MCF 10A (cell line): ENCODE measurements around the gene ZNF750. TPM values are rescaled to one million over a fixed set of nuclear protein-coding genes. Genes with fewer than 3 reads are reported as not detected.

Experiments
- BruUV-seq: library from RNA; stranded (reverse); fragments of 400-500 nt; replicated peaks from 2 replicates; lab custom pipeline; 2021; lab: Mats Ljungman, UMichigan
- CTCF ChIA-PET: fragments of 300-600 bp; sonication (Branson Sonifier 250); formaldehyde crosslinking; extraction: SDS; loops from one replicate; lab custom pipeline; 2021; ENCODE audit warnings: antibody characterized with exemption, inconsistent platforms; lab: Yijun Ruan, JAX
- POLR2A ChIA-PET: fragments of 300-600, 350-650 bp; sonication (Branson Sonifier 250); formaldehyde crosslinking; extraction: SDS; loops from one replicate; lab custom pipeline; 2020; ENCODE audit warnings: antibody characterized with exemption, inconsistent platforms; lab: Yijun Ruan, JAX
- DNase-seq: peaks from one replicate; pipeline ENCODE4 v3.0.0-alpha.2; 2018; ENCODE audit not compliant: unreplicated experiment
- H3K27ac Mint-ChIP-seq: one replicate; pipeline ENCODE4 v1.8.0; 2022; ENCODE audit warnings: mild to moderate bottlenecking, low read depth, mixed read lengths; ENCODE audit not compliant: unreplicated experiment
- H3K27me3 Mint-ChIP-seq: one replicate; pipeline ENCODE4 v1.8.0; 2022; ENCODE audit warnings: mixed read lengths; ENCODE audit not compliant: insufficient read depth, unreplicated experiment
- H3K36me3 Mint-ChIP-seq: one replicate; pipeline ENCODE4 v1.8.0; 2022; ENCODE audit warnings: mild to moderate bottlenecking, moderate library complexity, mixed read lengths; ENCODE audit not compliant: insufficient read depth, unreplicated experiment
- H3K4me1 Mint-ChIP-seq: one replicate; pipeline ENCODE4 v1.8.0; 2022; ENCODE audit warnings: mixed read lengths; ENCODE audit not compliant: insufficient read depth, unreplicated experiment
- H3K4me3 Mint-ChIP-seq: one replicate; pipeline ENCODE4 v1.8.0; 2022; ENCODE audit warnings: mild to moderate bottlenecking, moderate library complexity, mixed read lengths; ENCODE audit not compliant: unreplicated experiment
- H3K9me3 Mint-ChIP-seq: one replicate; pipeline ENCODE4 v1.8.0; 2022; ENCODE audit warnings: mixed read lengths; ENCODE audit not compliant: unreplicated experiment
- intact Hi-C: fragments of 100-400 bp; cut with micrococcal nuclease; formaldehyde crosslinking; loops from 2 replicates; pipeline ENCODE4 v1.14.1; 2022
- total RNA-seq: library from RNA; stranded (reverse); gene quantifications from 2 replicates; pipeline ENCODE4 v1.2.3, GENCODE V29; 2022
- TF ChIP-seq, protein P1 (sequence below): fragments of 200-600 bp; IDR thresholded peaks from one replicate; pipeline ENCODE4 v1.8.0; 2022; ENCODE audit warnings: antibody characterized with exemption, mild to moderate bottlenecking; ENCODE audit not compliant: unreplicated experiment

Gene ZNF750
- total RNA-seq, 1 experiment from 2014 or later = 0.14 TPM

DNA sequence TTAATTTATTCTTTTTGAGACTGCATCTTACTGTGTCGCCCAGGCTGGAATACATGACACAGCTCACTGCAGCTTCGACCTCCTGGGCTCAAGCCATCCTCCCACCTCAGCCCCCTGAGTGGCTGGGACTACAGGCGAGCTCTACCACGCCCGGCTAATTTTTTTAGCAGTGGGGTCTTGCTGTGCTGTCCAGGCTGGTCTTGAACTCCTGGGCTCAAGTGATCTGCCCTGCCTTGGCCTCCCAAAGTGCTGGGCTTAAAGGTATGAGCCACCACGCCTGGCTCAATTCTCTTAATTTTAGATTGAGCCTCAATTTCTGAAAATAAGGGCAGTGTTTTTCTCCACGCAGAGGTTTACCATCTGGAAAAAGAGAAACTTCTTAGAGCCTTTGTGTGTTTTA is 41.1 kb downstream of the ZNF750 start:
- intact Hi-C loops = no loop called here
- Mint-ChIP-seq H3K4me3 (no peak overlapping the region), H3K27ac (no peak overlapping the region), H3K36me3 (peaks cover 22% of the 10 kb centered on the region), H3K4me1 (no peaks in the 10 kb centered on the region), H3K9me3 (peaks cover 7% of the 10 kb centered on the region), H3K27me3 (no peaks in the 10 kb centered on the region)
- TF ChIP-seq, protein P1, sequence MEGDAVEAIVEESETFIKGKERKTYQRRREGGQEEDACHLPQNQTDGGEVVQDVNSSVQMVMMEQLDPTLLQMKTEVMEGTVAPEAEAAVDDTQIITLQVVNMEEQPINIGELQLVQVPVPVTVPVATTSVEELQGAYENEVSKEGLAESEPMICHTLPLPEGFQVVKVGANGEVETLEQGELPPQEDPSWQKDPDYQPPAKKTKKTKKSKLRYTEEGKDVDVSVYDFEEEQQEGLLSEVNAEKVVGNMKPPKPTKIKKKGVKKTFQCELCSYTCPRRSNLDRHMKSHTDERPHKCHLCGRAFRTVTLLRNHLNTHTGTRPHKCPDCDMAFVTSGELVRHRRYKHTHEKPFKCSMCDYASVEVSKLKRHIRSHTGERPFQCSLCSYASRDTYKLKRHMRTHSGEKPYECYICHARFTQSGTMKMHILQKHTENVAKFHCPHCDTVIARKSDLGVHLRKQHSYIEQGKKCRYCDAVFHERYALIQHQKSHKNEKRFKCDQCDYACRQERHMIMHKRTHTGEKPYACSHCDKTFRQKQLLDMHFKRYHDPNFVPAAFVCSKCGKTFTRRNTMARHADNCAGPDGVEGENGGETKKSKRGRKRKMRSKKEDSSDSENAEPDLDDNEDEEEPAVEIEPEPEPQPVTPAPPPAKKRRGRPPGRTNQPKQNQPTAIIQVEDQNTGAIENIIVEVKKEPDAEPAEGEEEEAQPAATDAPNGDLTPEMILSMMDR = no peak
- no peak for DNase-seq
- BruUV-seq = no TSS peak
- ChIA-PET CTCF (no interaction called here), POLR2A (interaction anchor here (1.6 kb wide), 1 partner anchor 77 kb away, joined by 4 read pairs; no protein-coding TSS in a partner anchor)

DNA sequence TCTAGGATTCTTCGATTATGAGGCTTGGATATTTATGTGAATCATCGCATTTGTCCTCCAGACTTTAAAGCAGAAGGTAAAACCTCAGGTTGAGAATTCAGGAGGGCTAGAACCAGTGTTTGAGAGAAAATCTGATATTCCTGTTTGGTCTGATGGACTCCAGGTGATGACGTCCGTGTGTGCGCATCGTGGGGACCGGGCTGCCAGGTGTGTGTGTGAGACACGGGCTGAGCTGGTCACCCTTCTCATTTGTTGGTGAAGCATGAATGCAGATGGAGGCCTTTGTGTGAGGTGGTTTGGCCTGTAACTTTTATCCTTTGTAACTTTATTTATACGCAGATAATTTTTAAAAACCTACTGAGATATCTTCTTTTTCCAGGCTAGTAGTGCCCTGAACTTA is 42.8 kb downstream of the ZNF750 start:
- no peaks in the 10 kb centered on the region for H3K4me1 Mint-ChIP-seq
- TF ChIP-seq, protein P1 = no peak
- H3K27me3 Mint-ChIP-seq = no peaks in the 10 kb centered on the region
- ChIA-PET POLR2A (no interaction called here), CTCF (no interaction called here)
- H3K9me3 Mint-ChIP-seq = peaks cover 7% of the 10 kb centered on the region
- no peak for DNase-seq
- H3K27ac Mint-ChIP-seq = no peak overlapping the region
- peaks cover 22% of the 10 kb centered on the region for H3K36me3 Mint-ChIP-seq
- intact Hi-C loops = no loop called here
- H3K4me3 Mint-ChIP-seq = no peak overlapping the region
- no TSS peak for BruUV-seq

DNA sequence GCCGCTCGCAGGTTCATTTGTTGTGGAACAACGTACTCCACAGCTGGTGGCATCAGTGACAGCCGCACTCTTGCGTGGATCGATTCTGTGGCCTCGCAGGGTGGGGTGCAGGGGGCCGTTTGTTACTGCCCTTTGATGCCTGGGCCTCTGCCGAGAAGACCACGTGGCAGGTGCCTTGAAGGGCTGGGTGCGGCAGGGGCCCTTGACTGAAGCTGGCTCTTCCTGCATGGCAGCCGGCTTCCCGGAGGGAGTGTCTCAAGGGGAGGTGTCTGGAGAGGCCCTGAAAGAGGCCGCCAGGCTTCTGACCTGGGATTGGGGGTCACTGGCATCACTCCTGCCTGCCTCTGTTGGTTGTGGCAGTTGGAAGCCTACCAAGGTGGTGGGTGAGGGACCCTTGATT is 44.2 kb downstream of the ZNF750 start:
- H3K9me3 Mint-ChIP-seq = no peaks in the 10 kb centered on the region
- peaks cover 34% of the 10 kb centered on the region for H3K36me3 Mint-ChIP-seq
- TF ChIP-seq, protein P1 = no peak
- H3K4me1 Mint-ChIP-seq = peaks cover 7% of the 10 kb centered on the region
- CTCF ChIA-PET = no interaction called here
- POLR2A ChIA-PET = no interaction called here
- DNase-seq = no peak
- no TSS peak for BruUV-seq
- H3K27ac Mint-ChIP-seq = no peak overlapping the region
- H3K27me3 Mint-ChIP-seq = no peaks in the 10 kb centered on the region
- intact Hi-C loops = no loop called here
- no peak overlapping the region for H3K4me3 Mint-ChIP-seq

DNA sequence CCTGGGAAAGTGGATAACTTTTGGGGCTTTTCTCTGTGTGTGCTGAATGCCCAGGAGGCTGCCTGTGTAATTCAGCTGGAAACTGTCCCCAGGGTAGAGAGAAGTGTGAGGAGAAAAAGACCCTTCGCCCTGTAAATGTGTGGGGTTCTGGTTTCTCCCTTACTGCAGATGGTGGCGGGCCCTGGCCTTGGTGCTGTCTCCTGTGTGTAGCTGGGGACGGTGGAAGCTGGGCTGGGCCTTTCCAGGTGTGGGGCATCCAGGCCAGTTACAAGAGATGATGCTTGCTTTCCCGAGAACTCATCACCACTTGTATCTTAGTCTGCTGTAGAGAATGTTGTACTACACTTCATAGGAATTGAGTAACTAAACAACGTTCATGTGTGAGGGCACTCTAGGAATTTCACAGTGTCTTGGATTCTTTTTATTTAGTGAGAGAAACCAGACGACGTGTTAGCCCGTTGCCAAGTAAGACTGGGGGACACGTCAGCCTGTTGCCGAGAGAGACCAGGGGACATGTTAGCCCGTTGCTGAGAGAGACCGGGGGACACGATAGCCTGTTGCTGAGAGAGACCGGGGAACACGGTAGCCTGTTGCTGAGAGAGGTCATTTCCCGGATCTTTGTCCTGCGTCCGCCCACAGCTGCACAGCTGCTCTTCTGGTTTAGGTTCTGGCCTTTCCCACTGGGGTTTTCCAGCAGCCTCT is 44.9 kb downstream of the ZNF750 start:
- TF ChIP-seq, protein P1 = no peak
- Mint-ChIP-seq H3K4me1 (peaks cover 8% of the 10 kb centered on the region), H3K36me3 (peaks cover 34% of the 10 kb centered on the region), H3K27me3 (no peaks in the 10 kb centered on the region), H3K4me3 (no peak overlapping the region), H3K27ac (no peak overlapping the region), H3K9me3 (no peaks in the 10 kb centered on the region)
- CTCF ChIA-PET = interaction anchor here (1.4 kb wide), 1 partner anchor 13 kb away, joined by 4 read pairs; no protein-coding TSS in a partner anchor
- no peak for DNase-seq
- POLR2A ChIA-PET = interaction anchor here (0.7 kb wide), 1 partner anchor 1276 kb away, joined by 3 read pairs; no protein-coding TSS in a partner anchor
- BruUV-seq = no TSS peak
- intact Hi-C loops = no loop called here
